ENCODE measurements around the gene HTR7. TPM values are rescaled to one million over a fixed set of nuclear protein-coding genes. Genes with fewer than 3 reads are reported as not detected.
"Not testable (repeated sequence)": the region's sequence is repeated elsewhere in the genome, so short reads cannot be mapped to it uniquely, and the experiment has no call there.

Gene HTR7
- total and polyA plus RNA-seq, 2 experiments from 2014 or later = 0.65 to 1.2 TPM

GRCh38 chr10:90816466-90816865 is 41.4 kb downstream of the HTR7 start:
- no peak overlapping the region for H3K4me3 ChIP-seq
- TF ChIP-seq EZH2 (IDR thresholded peaks at IDR 0.05; ENCODE audit: insufficient read depth, poor library complexity, severe bottlenecking) = no peak
- no peak overlapping the region for H3K9ac ChIP-seq
- no peaks in the 10 kb centered on the region for H3K27me3 ChIP-seq (replicated peaks; ENCODE audit: insufficient read depth)
- no peak for DNase-seq
- H3K9me2 ChIP-seq (ENCODE audit: insufficient read depth) = no peaks in the 10 kb centered on the region
- H3K36me3 ChIP-seq (ENCODE audit: low read depth) = no peaks in the 10 kb centered on the region
- 59 to 65% methylated on average over 5 of the region's 5 CpGs for WGBS, 2 experiments (ENCODE audit: low coverage in 1 of 2, low lambda C conversion rate in 2 of 2, missing lambda C conversion rate in 2 of 2)
- H3K4me1 ChIP-seq (ENCODE audit: insufficient read depth) = no peaks in the 10 kb centered on the region
- H4K20me1 ChIP-seq (ENCODE audit: insufficient read depth) = no peaks in the 10 kb centered on the region
- H2AFZ ChIP-seq = no peak overlapping the region
- no peak overlapping the region for H3K4me2 ChIP-seq (ENCODE audit: unreplicated experiment)
- in situ Hi-C loops (cut with MboI) = no loop called here
- H3K27ac ChIP-seq = no peak overlapping the region
- H3F3A ChIP-seq (ENCODE audit: insufficient read depth) = no peaks in the 10 kb centered on the region
- H3K79me2 ChIP-seq (ENCODE audit: insufficient read depth) = no peaks in the 10 kb centered on the region
- H3K9me3 ChIP-seq (ENCODE audit: low read depth) = no peaks in the 10 kb centered on the region

DNA sequence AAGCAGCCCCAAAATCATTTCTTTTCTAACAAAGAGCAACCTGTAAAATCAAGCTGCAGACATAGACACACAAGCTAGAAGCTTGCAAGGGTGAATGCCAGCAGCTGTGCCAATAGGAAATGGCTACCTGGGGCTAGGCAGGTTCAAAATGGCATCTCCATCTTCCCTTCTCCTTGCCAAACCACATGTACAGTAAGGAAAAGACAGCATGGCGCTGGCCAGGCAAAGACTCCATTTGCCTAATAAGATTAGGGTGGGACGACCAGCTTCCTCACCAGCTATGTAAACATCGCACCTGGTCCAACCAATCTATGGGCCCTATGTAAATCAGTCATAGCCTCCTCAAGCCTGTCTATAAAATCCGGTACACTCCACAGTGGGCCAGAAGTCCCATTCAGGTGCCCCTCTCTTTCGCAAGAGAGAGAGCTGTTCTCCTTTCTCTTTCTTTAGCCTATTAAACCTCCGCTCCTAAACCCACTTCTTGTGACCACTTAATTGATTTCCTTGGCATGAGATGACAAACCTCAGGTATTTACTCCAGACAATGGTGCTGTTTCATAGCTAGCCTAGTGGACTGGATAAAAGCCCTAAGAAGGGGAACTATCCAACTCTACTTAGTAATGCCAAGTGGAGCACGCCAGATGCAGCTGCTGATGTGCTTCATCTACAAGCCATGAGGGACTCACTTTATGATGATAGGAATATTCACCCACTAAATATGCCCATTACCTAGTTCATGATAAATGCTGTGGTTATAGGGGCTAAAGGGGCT is 44.1 kb downstream of the HTR7 start:
- Histone ChIP-seq H3K36me3 (ENCODE audit: low read depth) (no peaks in the 10 kb centered on the region), H3F3A (ENCODE audit: insufficient read depth) (no peaks in the 10 kb centered on the region), H3K4me3 (no peak overlapping the region), H3K79me2 (ENCODE audit: insufficient read depth) (no peaks in the 10 kb centered on the region), H3K4me1 (ENCODE audit: insufficient read depth) (no peaks in the 10 kb centered on the region), H4K20me1 (ENCODE audit: insufficient read depth) (no peaks in the 10 kb centered on the region), H3K27me3 (replicated peaks; ENCODE audit: insufficient read depth) (no peaks in the 10 kb centered on the region), H2AFZ (no peak overlapping the region), H3K9ac (no peak overlapping the region), H3K4me2 (ENCODE audit: unreplicated experiment) (no peak overlapping the region), H3K9me2 (ENCODE audit: insufficient read depth) (no peaks in the 10 kb centered on the region), H3K9me3 (ENCODE audit: low read depth) (no peaks in the 10 kb centered on the region), H3K27ac (no peak overlapping the region)
- TF ChIP-seq EZH2phosphoT487 (IDR thresholded peaks at IDR 0.05; ENCODE audit: insufficient read depth, low read depth) (no peak), EZH2 (IDR thresholded peaks at IDR 0.05; ENCODE audit: insufficient read depth, poor library complexity, severe bottlenecking) (no peak)
- 72 to 78% methylated on average over 7 of the region's 7 CpGs for WGBS, 2 experiments (ENCODE audit: low coverage in 1 of 2, low lambda C conversion rate in 2 of 2, missing lambda C conversion rate in 2 of 2)
- in situ Hi-C loops (cut with MboI) = no loop called here
- no peak for DNase-seq

GRCh38 chr10:90807106-90807505 is 50.7 kb downstream of the HTR7 start:
- WGBS, 2 experiments (ENCODE audit: low coverage in 1 of 2, low lambda C conversion rate in 2 of 2, missing lambda C conversion rate in 2 of 2) = 69 to 77% methylated on average over 4 of the region's 4 CpGs
- H3K9ac ChIP-seq; H3K27me3 ChIP-seq (replicated peaks; ENCODE audit: insufficient read depth); H3K79me2 ChIP-seq (ENCODE audit: insufficient read depth); H3K36me3 ChIP-seq (ENCODE audit: low read depth); H3K27ac ChIP-seq; H3K9me3 ChIP-seq (ENCODE audit: low read depth); H4K20me1 ChIP-seq (ENCODE audit: insufficient read depth); in situ Hi-C loops (cut with MboI); H2AFZ ChIP-seq; H3K4me2 ChIP-seq (ENCODE audit: unreplicated experiment); DNase-seq; H3K4me1 ChIP-seq (ENCODE audit: insufficient read depth); H3K4me3 ChIP-seq; H3F3A ChIP-seq (ENCODE audit: insufficient read depth); H3K9me2 ChIP-seq (ENCODE audit: insufficient read depth): not testable (repeated sequence)

DNA sequence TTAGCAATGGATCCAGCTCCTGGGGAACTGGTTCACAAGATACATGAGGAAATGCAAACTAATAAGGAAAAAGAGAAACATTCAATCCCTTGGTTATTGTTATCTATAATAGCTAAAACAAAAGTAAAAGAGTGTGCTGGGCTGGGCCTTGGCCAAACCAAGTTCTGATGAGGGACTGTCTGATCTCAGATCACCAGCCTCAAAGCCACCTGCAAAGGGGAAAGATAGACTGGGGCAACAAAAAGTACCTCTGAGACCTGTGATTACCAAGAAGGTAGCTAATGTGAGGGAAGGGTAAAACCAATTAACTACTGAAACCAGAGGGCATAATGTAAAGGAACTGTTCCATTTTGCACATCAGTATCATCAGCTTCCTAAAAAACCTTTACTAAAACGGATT is 51.2 kb downstream of the HTR7 start:
- TF ChIP-seq EZH2 (IDR thresholded peaks at IDR 0.05; ENCODE audit: insufficient read depth, poor library complexity, severe bottlenecking) (no peak), EZH2phosphoT487 (IDR thresholded peaks at IDR 0.05; ENCODE audit: insufficient read depth, low read depth) (no peak)
- no peak for DNase-seq
- Histone ChIP-seq H3K36me3 (ENCODE audit: low read depth) (no peaks in the 10 kb centered on the region), H3K79me2 (ENCODE audit: insufficient read depth) (no peaks in the 10 kb centered on the region), H3K9me2 (ENCODE audit: insufficient read depth) (no peaks in the 10 kb centered on the region), H2AFZ (no peak overlapping the region), H3K27me3 (replicated peaks; ENCODE audit: insufficient read depth) (no peaks in the 10 kb centered on the region), H3K27ac (no peak overlapping the region), H3K4me2 (ENCODE audit: unreplicated experiment) (no peak overlapping the region), H3K9me3 (ENCODE audit: low read depth) (no peaks in the 10 kb centered on the region), H3K4me3 (no peak overlapping the region), H3K4me1 (ENCODE audit: insufficient read depth) (no peaks in the 10 kb centered on the region), H3F3A (ENCODE audit: insufficient read depth) (no peaks in the 10 kb centered on the region), H4K20me1 (ENCODE audit: insufficient read depth) (no peaks in the 10 kb centered on the region), H3K9ac (no peak overlapping the region)
- WGBS, 2 experiments (ENCODE audit: low coverage in 1 of 2, low lambda C conversion rate in 2 of 2, missing lambda C conversion rate in 2 of 2) = 57 to 81% methylated on average over 1 of the region's 1 CpG
- in situ Hi-C loops (cut with MboI) = no loop called here

- H3K9ac ChIP-seq = no peak overlapping the region
- no peak overlapping the region for H3K4me2 ChIP-seq (ENCODE audit: unreplicated experiment)
- TF ChIP-seq EZH2phosphoT487 (IDR thresholded peaks at IDR 0.05; ENCODE audit: insufficient read depth, low read depth) (no peak), EZH2 (IDR thresholded peaks at IDR 0.05; ENCODE audit: insufficient read depth, poor library complexity, severe bottlenecking) (no peak)
- no peak overlapping the region for H3K4me3 ChIP-seq
- DNase-seq = no peak
- 75 to 97% methylated on average over 1 of the region's 1 CpG for WGBS, 2 experiments (ENCODE audit: low coverage in 1 of 2, low lambda C conversion rate in 2 of 2, missing lambda C conversion rate in 2 of 2)
- H3F3A ChIP-seq (ENCODE audit: insufficient read depth) = no peaks in the 10 kb centered on the region
- no peak overlapping the region for H3K27ac ChIP-seq
- no peak overlapping the region for H2AFZ ChIP-seq
- H4K20me1 ChIP-seq (ENCODE audit: insufficient read depth) = no peaks in the 10 kb centered on the region
- no peaks in the 10 kb centered on the region for H3K79me2 ChIP-seq (ENCODE audit: insufficient read depth)
- in situ Hi-C loops (cut with MboI) = no loop called here
- H3K27me3 ChIP-seq (replicated peaks; ENCODE audit: insufficient read depth) = no peaks in the 10 kb centered on the region
- H3K9me3 ChIP-seq (ENCODE audit: low read depth) = no peaks in the 10 kb centered on the region
- H3K9me2 ChIP-seq (ENCODE audit: insufficient read depth) = no peaks in the 10 kb centered on the region
- no peaks in the 10 kb centered on the region for H3K4me1 ChIP-seq (ENCODE audit: insufficient read depth)
- no peaks in the 10 kb centered on the region for H3K36me3 ChIP-seq (ENCODE audit: low read depth)
These were observed 52.6 kb downstream of the HTR7 start for GRCh38 chr10:90805206-90805605.
